H1 (cell line): ENCODE measurements around the gene MTFR2.

ENCODE experiments used
- ASH2L ChIP-seq: fragments of 200-600, 300-600 bp; sonication (generic); IDR thresholded peaks from one replicate; pipeline ENCODE4 v1.7.1; 2017; ENCODE audit warnings: low read length
- BRCA1 ChIP-seq: IDR thresholded peaks from 2 replicates; pipeline ENCODE4 v1.6.1; 2012; ENCODE audit warnings: low read depth, low read length, improper control_type of control experiment
- CTCF ChIP-seq, 3 experiments: IDR thresholded peaks; 1 replicate in 2 of 3; 2 replicates in 1 of 3; pipeline versions ENCODE4 v1.5.1 to v1.6.1; 2011; ENCODE audit warnings: low read length in 3 of 3, mild to moderate bottlenecking in 3 of 3, inconsistent platforms in 2 of 3, low read depth in 1 of 3, moderate library complexity in 1 of 3; ENCODE audit not compliant: insufficient read depth in 1 of 3; ENCODE audit errors: control extremely low read depth in 1 of 3
- EP300 ChIP-seq, 2 experiments: IDR thresholded peaks; 1 replicate in 1 of 2; 2 replicates in 1 of 2; pipeline ENCODE4 v1.6.1; 2011 to 2012; ENCODE audit warnings: low read depth in 2 of 2, low read length in 2 of 2, mild to moderate bottlenecking in 2 of 2, borderline replicate concordance in 1 of 2, inconsistent platforms in 1 of 2, moderate library complexity in 1 of 2
- KDM4A ChIP-seq: IDR thresholded peaks from one replicate; pipeline ENCODE4 v1.7.1; 2012; ENCODE audit warnings: low read depth, mild to moderate bottlenecking, moderate library complexity, low read length, inconsistent platforms; ENCODE audit not compliant: severe bottlenecking
- MAX ChIP-seq: IDR thresholded peaks from 2 replicates; pipeline ENCODE4 v1.6.1; 2012; ENCODE audit warnings: inconsistent platforms
- USF2 ChIP-seq: IDR thresholded peaks from 2 replicates; pipeline ENCODE4 v1.6.1; 2011; ENCODE audit warnings: low read length, improper control_type of control experiment
- YY1 ChIP-seq: IDR thresholded peaks from 2 replicates; pipeline ENCODE4 v1.6.1; 2011; ENCODE audit warnings: low read depth, mild to moderate bottlenecking, low read length
- ZNF274 ChIP-seq: IDR thresholded peaks from 2 replicates; pipeline ENCODE4 v1.7.0; 2012; ENCODE audit warnings: low read length, borderline replicate concordance; ENCODE audit errors: extremely low read depth

- TF ChIP-seq YY1 (no peak), ZNF274 (no peak), BRCA1 (no peak), CTCF (IDR thresholded peaks at IDR 0.05; ENCODE audit: control extremely low read depth in 1 of 3, insufficient read depth in 1 of 3, low read depth in 1 of 3, low read length in 3 of 3) (no peak), USF2 (no peak), ASH2L (no peak), MAX (no peak), EP300 (IDR thresholded peaks at IDR 0.05; ENCODE audit: borderline replicate concordance in 1 of 2, low read depth in 2 of 2, low read length in 2 of 2) (no peak), KDM4A (no peak)
Observed at GRCh38 chr6:136294621-136295020, 44.5 kb upstream of the MTFR2 start.
